Fibroblast of villous mesenchyme (primary cell): Measurements from ENCODE around the gene TBC1D22A. TPM values are rescaled to one million over a fixed set of nuclear protein-coding genes. Genes with fewer than 3 reads are reported as not detected.

Source experiments
- DNase-seq: peaks from one replicate; pipeline ENCODE4 v3.0.0-alpha.2; 2010; ENCODE audit warnings: low read depth
- H3K4me3 ChIP-seq: 2 replicates; pipeline ENCODE4 v1.5.1; 2011; ENCODE audit warnings: low read depth, mild to moderate bottlenecking, low read length
- CTCF ChIP-seq: IDR thresholded peaks from 2 replicates; pipeline ENCODE4 v1.5.1; 2012; ENCODE audit warnings: low read depth, mild to moderate bottlenecking, low read length; ENCODE audit not compliant: insufficient read depth
- total RNA-seq: library from RNA; depleted of rRNA; stranded (reverse); fragments of >200 nt; gene quantifications from 2 replicates; pipeline ENCODE4 v1.2.3, GENCODE V29; 2012

The TBC1D22A gene
- total RNA-seq, 1 donor = 12.5 TPM

GRCh38 chr22:47122441-47123000, 360.1 kb downstream of the TBC1D22A start:
- TF ChIP-seq CTCF = no peak
- no peak overlapping the region for H3K4me3 ChIP-seq
- DNase-seq = no peak

DNA sequence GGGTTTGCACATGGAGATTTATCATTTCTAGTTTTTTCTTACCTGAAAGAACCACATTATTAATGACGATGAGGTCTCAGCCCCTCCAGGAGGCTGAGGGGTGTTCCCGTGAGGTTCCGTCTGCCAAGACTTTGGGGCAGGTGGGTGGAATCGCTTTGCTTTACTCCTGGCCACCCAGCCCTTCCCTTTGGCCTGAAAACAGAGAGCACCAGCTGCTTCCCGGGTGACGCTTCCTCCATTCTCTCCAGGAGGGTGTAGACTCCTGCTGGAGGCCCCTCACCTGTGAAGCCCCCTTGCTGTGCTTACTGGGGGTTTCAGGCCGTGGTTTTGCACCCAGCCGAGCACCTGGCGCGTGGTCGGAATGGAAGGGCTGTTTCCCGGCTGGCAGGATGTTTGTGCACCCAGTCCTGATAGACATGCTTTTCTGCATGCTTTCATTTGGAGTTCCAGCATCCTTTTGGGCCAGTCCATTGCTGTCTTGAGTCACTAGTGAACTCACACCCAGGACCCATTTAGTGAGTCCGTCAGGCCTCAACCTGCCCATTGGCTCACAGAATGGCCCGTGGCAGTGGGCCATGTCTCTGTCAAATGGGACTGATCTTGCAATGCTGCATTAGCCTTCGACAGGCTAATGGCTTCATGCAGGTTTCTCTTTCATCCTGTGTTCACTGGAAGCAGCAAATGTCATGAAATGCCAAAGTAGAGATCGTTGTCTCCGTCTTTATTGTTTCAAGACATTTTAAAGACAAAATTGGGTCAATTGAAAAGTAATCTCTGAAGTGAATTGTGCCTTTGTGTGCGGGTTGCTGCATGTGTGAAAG, 360.8 kb downstream of the TBC1D22A start:
- no peak for TF ChIP-seq CTCF
- H3K4me3 ChIP-seq = no peak overlapping the region
- DNase-seq = no peak

GRCh38 chr22:47123827-47124442, 361.5 kb downstream of the TBC1D22A start:
- H3K4me3 ChIP-seq = no peak overlapping the region
- DNase-seq = no peak
- TF ChIP-seq CTCF = no peak

DNA sequence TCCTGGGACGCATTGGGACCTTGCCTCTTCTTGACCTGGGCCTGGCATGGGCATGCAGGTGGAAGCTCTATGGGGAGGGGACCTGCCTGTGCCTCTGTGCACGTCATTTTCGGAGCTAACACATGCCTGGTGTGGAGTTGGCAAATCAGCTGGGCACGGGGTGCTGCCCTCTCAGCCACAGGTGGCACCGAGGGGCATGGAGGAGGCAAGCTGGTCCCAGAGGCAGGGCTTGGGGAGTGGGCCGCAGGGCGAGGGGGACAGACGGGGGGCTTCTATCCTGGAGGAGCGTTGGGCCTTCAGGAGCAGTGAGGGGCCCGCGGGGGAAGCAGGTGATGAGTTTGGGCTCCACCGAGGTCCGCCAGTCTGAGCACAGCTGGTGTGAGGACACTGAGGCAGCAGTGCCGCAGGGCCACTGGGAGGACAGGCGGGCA, 362.0 kb downstream of the TBC1D22A start:
- no peak for DNase-seq
- no peak for TF ChIP-seq CTCF
- H3K4me3 ChIP-seq = no peak overlapping the region

DNA sequence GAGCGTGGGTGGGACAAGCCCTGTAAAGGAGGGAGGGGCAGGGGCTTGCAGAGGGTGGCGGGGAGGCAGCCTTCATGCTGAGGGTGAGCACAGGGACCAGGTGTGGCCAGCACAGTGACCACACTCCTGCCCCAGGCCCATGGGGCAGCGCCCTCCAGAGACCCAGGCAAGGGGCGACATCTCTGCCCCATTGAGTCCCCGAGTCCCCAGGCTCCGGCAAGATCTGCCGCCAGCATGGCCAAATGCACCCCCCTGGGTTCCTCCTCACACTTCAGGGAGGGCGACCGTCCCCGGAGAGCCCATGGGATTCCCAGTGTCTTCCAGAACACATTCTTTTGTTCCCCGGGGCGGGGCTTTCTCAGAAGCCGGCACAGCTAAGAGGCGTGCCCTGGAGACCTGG, 362.5 kb downstream of the TBC1D22A start:
- TF ChIP-seq CTCF = no peak

GRCh38 chr22:47125603-47126002, 363.2 kb downstream of the TBC1D22A start:
- DNase-seq = peak; percentile 12
- no peak overlapping the region for H3K4me3 ChIP-seq
- peak; percentile 48 for TF ChIP-seq CTCF

More for the DNA sequence above, 362.5 kb downstream of the TBC1D22A start:
- H3K4me3 ChIP-seq = no peak overlapping the region
- no peak for DNase-seq
